H1 (cell line): Measurements from ENCODE around the gene ZBTB40. TPM values are rescaled to one million over a fixed set of nuclear protein-coding genes. Genes with fewer than 3 reads are reported as not detected.

Source experiments
- CHD7 ChIP-seq: fragments of 300-600 bp; sonication (generic); IDR thresholded peaks from 2 replicates; pipeline ENCODE4 v1.7.1; 2012; ENCODE audit warnings: low read length, moderate library complexity, mild to moderate bottlenecking, inconsistent platforms; ENCODE audit not compliant: insufficient replicate concordance
- polyA plus RNA-seq, 7 experiments: library from polyadenylated mRNA; depleted of rRNA in 3 of 7; stranded (reverse) in 5 of 7; unstranded in 2 of 7; fragments of >200 nt in 5 of 7; fragments of 200-250 nt in 2 of 7; gene quantifications; 1 replicate in 5 of 7; 2 replicates in 1 of 7; 4 replicates in 1 of 7; pipeline versions ENCODE4 v1.2.1 to v1.2.3, GENCODE V29; 2011 to 2013; ENCODE audit warnings: missing spikeins in 2 of 7, mixed read lengths in 2 of 7
- total RNA-seq: library from RNA; stranded (reverse); fragmentation: NEBNext Ultra II Directional; extraction: Animal tissue kit (Norgen Biotek cat#: 25700); gene quantifications from 2 replicates; pipeline ENCODE4 v1.2.1, GENCODE V29; 2021

ZBTB40 gene
- total and polyA plus RNA-seq, 2 of the 8 experiments (the other 6 are each of a cell fraction or from before 2014, with no cell fraction given), result 3.1 to 19.3 TPM

DNA sequence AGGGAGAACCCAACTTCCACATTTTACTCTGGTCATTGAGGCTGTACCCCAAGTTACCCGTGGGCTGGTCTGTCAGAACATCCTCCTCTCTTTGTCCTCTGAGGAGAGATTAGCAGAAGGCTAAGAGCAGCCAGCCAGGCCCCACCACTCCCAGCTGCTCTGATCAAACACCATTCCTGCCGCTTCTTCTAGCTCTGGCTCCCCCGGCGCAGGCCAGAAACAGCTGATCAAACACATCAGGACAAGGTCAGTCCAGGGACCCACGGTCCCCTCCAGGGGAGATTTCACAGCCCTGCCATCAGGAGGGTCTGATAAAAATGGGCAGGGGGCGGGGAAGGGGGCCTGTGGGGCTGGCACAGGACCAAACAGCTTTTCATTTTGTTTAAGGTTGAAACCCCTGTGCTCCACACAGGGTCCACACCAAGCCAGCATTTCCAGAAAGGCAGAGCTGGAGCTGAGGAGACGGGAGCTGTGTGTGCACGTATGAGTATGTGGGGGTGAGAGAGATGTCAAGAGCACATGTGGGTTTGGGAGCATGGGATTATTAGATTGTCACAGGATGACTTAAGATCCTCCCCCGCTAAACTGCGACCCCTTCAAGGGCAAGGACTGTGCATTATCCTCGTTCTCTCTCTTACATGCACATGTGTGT, 81.7 kb downstream of the ZBTB40 start (continued):
- TF ChIP-seq CHD7, result no peak
